PC-3 (cell line): ENCODE results near the gene IL12B. TPM values are rescaled to one million over a fixed set of nuclear protein-coding genes. Genes with fewer than 3 reads are reported as not detected.

Experiments used
- ATAC-seq: fragments of 200-7000 bp; cut with Tn5 transposase; 2 replicates; pipeline ENCODE4 v1.9.1; 2020; ENCODE audit warnings: mild to moderate bottlenecking, moderate library complexity
- BruUV-seq: library from RNA; stranded (reverse); fragments of 400-500 nt; replicated peaks from 2 replicates; lab custom pipeline; 2021; lab: Mats Ljungman, UMichigan
- CTCF ChIA-PET: fragments of 300-600 bp; sonication (Branson Sonifier 250); formaldehyde crosslinking; loops from one replicate; lab custom pipeline; 2022; ENCODE audit warnings: antibody characterized with exemption; lab: Charles Lee
- POLR2A ChIA-PET: fragments of 300-600 bp; sonication (Branson Sonifier 250); formaldehyde crosslinking; loops from one replicate; lab custom pipeline; 2022; ENCODE audit warnings: antibody characterized with exemption; ENCODE audit not compliant: unreplicated experiment; lab: Charles Lee
- DNase-seq: peaks from one replicate; pipeline ENCODE4 v3.0.0-alpha.2; 2015
- H2AFZ ChIP-seq: fragments of 300-600 bp; sonication (generic); 2 replicates; pipeline ENCODE4 v1.6.0; 2016; ENCODE audit warnings: antibody characterized with exemption, low read length
- H3F3A ChIP-seq: fragments of 300-600 bp; sonication (generic); one replicate; pipeline ENCODE4 v1.6.0; 2017; ENCODE audit warnings: antibody characterized with exemption, low read length, control low read depth, mild to moderate bottlenecking; ENCODE audit not compliant: unreplicated experiment
- H3K27ac ChIP-seq: fragments of 300-600 bp; sonication (generic); 2 replicates; pipeline ENCODE4 v1.5.1; 2016; ENCODE audit warnings: mild to moderate bottlenecking, low read length
- H3K27me3 ChIP-seq: fragments of 300-600 bp; sonication (generic); 2 replicates; pipeline ENCODE4 v1.6.1; 2016; ENCODE audit warnings: low read length, mixed read lengths
- H3K36me3 ChIP-seq: fragments of 300-600 bp; sonication (generic); 2 replicates; pipeline ENCODE4 v1.6.1; 2016; ENCODE audit warnings: low read depth, mixed run types, low read length, mixed read lengths
- H3K4me1 ChIP-seq: fragments of 300-600 bp; sonication (generic); 2 replicates; pipeline ENCODE4 v1.5.1; 2016; ENCODE audit warnings: low read length; ENCODE audit not compliant: insufficient read depth
- H3K4me2 ChIP-seq: fragments of 300-600 bp; sonication (generic); 2 replicates; pipeline ENCODE4 v1.6.0; 2016; ENCODE audit warnings: low read length
- H3K4me3 ChIP-seq: fragments of 300-600 bp; sonication (generic); 2 replicates; pipeline ENCODE4 v1.5.1; 2016; ENCODE audit warnings: mild to moderate bottlenecking, low read length, mixed read lengths
- H3K79me2 ChIP-seq: fragments of 300-600 bp; sonication (generic); 2 replicates; pipeline ENCODE4 v1.6.1; 2017; ENCODE audit warnings: low read length, mixed read lengths
- H3K9ac ChIP-seq: fragments of 300-600 bp; sonication (generic); 2 replicates; pipeline ENCODE4 v1.6.0; 2016; ENCODE audit warnings: mild to moderate bottlenecking, low read length
- H3K9me2 ChIP-seq: fragments of 300-600 bp; sonication (generic); replicated peaks from 2 replicates; pipeline ENCODE4 v1.6.1; 2016; ENCODE audit warnings: mixed run types, low read length, mixed read lengths
- H3K9me3 ChIP-seq: fragments of 300-600 bp; sonication (generic); 2 replicates; pipeline ENCODE4 v1.6.1; 2016; ENCODE audit warnings: low read length, mixed read lengths
- H4K20me1 ChIP-seq: fragments of 300-600 bp; sonication (generic); 2 replicates; pipeline ENCODE4 v1.6.1; 2016; ENCODE audit warnings: low read length, mixed read lengths
- EZH2 ChIP-seq: fragments of 300-600 bp; sonication (generic); IDR thresholded peaks from one replicate; pipeline ENCODE4 v1.6.1; 2017; ENCODE audit warnings: antibody characterized with exemption, mild to moderate bottlenecking, low read length; ENCODE audit not compliant: unreplicated experiment
- EZH2phosphoT487 ChIP-seq: fragments of 300-600 bp; sonication (generic); IDR thresholded peaks from 2 replicates; pipeline ENCODE4 v1.6.1; 2018; ENCODE audit warnings: mild to moderate bottlenecking, antibody characterized with exemption, low read length, borderline replicate concordance
- intact Hi-C: fragments of 100-400 bp; cut with micrococcal nuclease; formaldehyde crosslinking; loops from 2 replicates; pipeline ENCODE4 v1.9.0; 2023
- total RNA-seq: library from RNA; depleted of rRNA; stranded (reverse); fragments of >200 nt; gene quantifications from 2 replicates; pipeline ENCODE4 v1.2.3, GENCODE V29; 2014
- TF ChIP-seq, protein P1 (sequence below): fragments of 300-600 bp; sonication (generic); conservative IDR thresholded peaks from 2 replicates; pipeline ENCODE4 v1.5.1; 2017; ENCODE audit warnings: antibody characterized with exemption, low read depth, mild to moderate bottlenecking, low read length

Gene IL12B
- total RNA-seq, 1 experiment from 2014 or later: not detected

DNA sequence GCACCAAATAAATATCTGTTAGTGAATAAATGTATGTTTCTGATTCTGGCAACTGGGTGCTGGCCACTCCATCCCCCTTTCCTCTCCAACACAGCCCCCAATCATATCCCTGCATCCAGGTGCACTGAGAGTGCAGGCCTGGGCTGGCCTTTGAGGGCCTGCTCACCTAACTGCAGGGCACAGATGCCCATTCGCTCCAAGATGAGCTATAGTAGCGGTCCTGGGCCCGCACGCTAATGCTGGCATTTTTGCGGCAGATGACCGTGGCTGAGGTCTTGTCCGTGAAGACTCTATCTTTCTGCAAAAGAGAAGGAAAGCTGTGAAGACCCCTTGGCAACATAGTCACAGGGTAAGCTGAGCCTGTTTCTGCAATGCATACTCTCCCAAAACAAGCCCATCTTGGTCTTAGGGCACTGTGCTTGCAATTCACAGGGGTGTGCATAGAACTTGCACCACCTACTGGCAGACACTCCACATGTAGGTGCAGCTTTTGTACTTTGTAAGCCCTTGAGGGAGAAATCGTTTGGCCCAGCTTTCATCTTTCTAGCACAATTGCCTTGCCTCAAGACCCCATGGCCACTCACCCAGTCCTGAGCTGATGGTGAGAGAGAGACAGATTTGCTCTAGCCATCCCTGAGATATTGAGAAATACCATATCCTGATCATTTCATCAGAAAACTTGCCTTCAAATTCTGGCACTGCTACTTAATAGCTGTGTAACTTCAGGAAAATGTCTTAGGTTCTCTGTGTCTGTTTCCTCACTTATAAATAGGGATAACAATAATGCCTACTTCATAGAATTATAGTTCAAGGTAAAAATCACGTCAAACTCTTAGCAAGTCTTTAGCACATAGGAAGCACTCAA, 13.5 kb downstream of the IL12B start:
- ChIA-PET POLR2A (no interaction called here), CTCF (interaction anchor here (0.6 to 2.6 kb wide), 4 partner anchors 8 to 160 kb away, joined by 3 to 17 read pairs (median 8); no protein-coding TSS in a partner anchor)
- intact Hi-C loops: loop anchor here (1.0 kb wide), 2 partner anchors 30 to 159 kb away; no protein-coding TSS in a partner anchor
- Histone ChIP-seq H3K9me2 (no peaks in the 10 kb centered on the region), H3K27ac (no peak overlapping the region), H3F3A (no peaks in the 10 kb centered on the region), H3K4me3 (no peak overlapping the region), H3K79me2 (no peaks in the 10 kb centered on the region), H2AFZ (no peak overlapping the region), H3K27me3 (no peaks in the 10 kb centered on the region), H3K4me2 (peak overlapping the region; percentile 40; the same call in 1 of the 2 replicates), H3K9me3 (no peaks in the 10 kb centered on the region), H3K9ac (no peak overlapping the region), H3K4me1 (peaks cover 10% of the 10 kb centered on the region), H4K20me1 (no peaks in the 10 kb centered on the region), H3K36me3 (no peaks in the 10 kb centered on the region)
- no TSS peak for BruUV-seq
- DNase-seq (peak; percentile 55), ATAC-seq (peak; percentile 93)
- TF ChIP-seq EZH2: no peak
- TF ChIP-seq, protein P1, sequence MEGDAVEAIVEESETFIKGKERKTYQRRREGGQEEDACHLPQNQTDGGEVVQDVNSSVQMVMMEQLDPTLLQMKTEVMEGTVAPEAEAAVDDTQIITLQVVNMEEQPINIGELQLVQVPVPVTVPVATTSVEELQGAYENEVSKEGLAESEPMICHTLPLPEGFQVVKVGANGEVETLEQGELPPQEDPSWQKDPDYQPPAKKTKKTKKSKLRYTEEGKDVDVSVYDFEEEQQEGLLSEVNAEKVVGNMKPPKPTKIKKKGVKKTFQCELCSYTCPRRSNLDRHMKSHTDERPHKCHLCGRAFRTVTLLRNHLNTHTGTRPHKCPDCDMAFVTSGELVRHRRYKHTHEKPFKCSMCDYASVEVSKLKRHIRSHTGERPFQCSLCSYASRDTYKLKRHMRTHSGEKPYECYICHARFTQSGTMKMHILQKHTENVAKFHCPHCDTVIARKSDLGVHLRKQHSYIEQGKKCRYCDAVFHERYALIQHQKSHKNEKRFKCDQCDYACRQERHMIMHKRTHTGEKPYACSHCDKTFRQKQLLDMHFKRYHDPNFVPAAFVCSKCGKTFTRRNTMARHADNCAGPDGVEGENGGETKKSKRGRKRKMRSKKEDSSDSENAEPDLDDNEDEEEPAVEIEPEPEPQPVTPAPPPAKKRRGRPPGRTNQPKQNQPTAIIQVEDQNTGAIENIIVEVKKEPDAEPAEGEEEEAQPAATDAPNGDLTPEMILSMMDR: peak; percentile 82
- no peak for TF ChIP-seq EZH2phosphoT487

GRCh38 chr5:159313197-159313596, 17.1 kb downstream of the IL12B start:
- no TSS peak for BruUV-seq
- POLR2A ChIA-PET: no interaction called here
- H3K4me3 ChIP-seq: no peak overlapping the region

More at GRCh38 chr5:159313197-159313596, 17.1 kb downstream of the IL12B start:
- H3K79me2 ChIP-seq: no peaks in the 10 kb centered on the region
- TF ChIP-seq EZH2: no peak
- no peak for TF ChIP-seq EZH2phosphoT487
- TF ChIP-seq, protein P1: no peak
- H3K9ac ChIP-seq: no peak overlapping the region
- no peaks in the 10 kb centered on the region for H3K9me2 ChIP-seq
- DNase-seq (no peak), ATAC-seq (no peak)
- intact Hi-C loops: no loop called here
- H2AFZ ChIP-seq: no peak overlapping the region
- no peaks in the 10 kb centered on the region for H3K27me3 ChIP-seq
- H3K36me3 ChIP-seq: no peaks in the 10 kb centered on the region
- H3K4me1 ChIP-seq: peaks cover 10% of the 10 kb centered on the region
- H4K20me1 ChIP-seq: no peaks in the 10 kb centered on the region
- no peaks in the 10 kb centered on the region for H3F3A ChIP-seq
- H3K4me2 ChIP-seq: no peak overlapping the region
- no peak overlapping the region for H3K27ac ChIP-seq
- no peaks in the 10 kb centered on the region for H3K9me3 ChIP-seq
- CTCF ChIA-PET: no interaction called here
